Measurements from ENCODE around the gene VARS2. TPM values are rescaled to one million over a fixed set of nuclear protein-coding genes. Genes with fewer than 3 reads are reported as not detected.

Gene VARS2
- total and polyA plus RNA-seq, 9 of the 15 experiments (the other 6 are each of a cell fraction or from before 2014, with no cell fraction given), result 1.6 to 53.6 (median 29.9) TPM

GRCh38 chr6:30876039-30876730, 37.9 kb upstream of the VARS2 start (continued):
- TF ChIP-seq VEZF1 (CRISPR knock-in tag; IDR thresholded peaks at IDR 0.05) (no peak), ZNF124 (CRISPR knock-in tag; IDR thresholded peaks at IDR 0.05) (no peak), HCFC1 (IDR thresholded peaks at IDR 0.05; ENCODE audit: low read depth, low read length) (0 out of 2 replicates have a peak, but pooled peaks have one; percentile 4), ZBTB33 (CRISPR knock-in tag; IDR thresholded peaks at IDR 0.05) (0 out of 2 replicates have a peak, but pooled peaks have one; percentile 10), YY1 (IDR thresholded peaks at IDR 0.05; ENCODE audit: borderline replicate concordance in 1 of 3, control insufficient read depth in 1 of 3, extremely low read depth in 1 of 3, insufficient read depth in 3 of 3, insufficient read length in 1 of 3, insufficient replicate concordance in 2 of 3, low read depth in 1 of 3, low read length in 2 of 3) (no peak), FOXM1 (IDR thresholded peaks at IDR 0.05; ENCODE audit: low read depth) (0 out of 2 replicates have a peak, but pooled peaks have one; percentile 11), FOXM1 (CRISPR knock-in tag; IDR thresholded peaks at IDR 0.05; ENCODE audit: low read depth) (no peak), CREB3L1 (IDR thresholded peaks at IDR 0.05; ENCODE audit: borderline replicate concordance, low read depth) (no peak), E2F5 (CRISPR knock-in tag; IDR thresholded peaks at IDR 0.05) (no peak), NONO (IDR thresholded peaks at IDR 0.05; ENCODE audit: low read depth in 2 of 2, low read length in 1 of 2) (no peak), RNF219 (CRISPR knock-in tag; IDR thresholded peaks at IDR 0.05) (no peak), CSDE1 (IDR thresholded peaks at IDR 0.05) (peak in 1 of 2 experiments; percentile 4; a peak in 1 of 4 replicates), SMARCE1 (IDR thresholded peaks at IDR 0.05) (no peak), ESRRA (IDR thresholded peaks at IDR 0.05; ENCODE audit: borderline replicate concordance, low read depth) (peak; percentile 96), KDM1A (IDR thresholded peaks at IDR 0.05) (no peak), CHD2 (IDR thresholded peaks at IDR 0.05; ENCODE audit: low read depth, low read length) (no peak), ZNF316 (IDR thresholded peaks at IDR 0.05) (no peak)

All from K562 (cell line).